ENCODE measurements around the gene CA5B.
A peak's percentile ranks its signal among the peaks of the same experiment; 100 is the strongest.
"Not testable (repeated sequence)": the region's sequence is repeated elsewhere in the genome, so short reads cannot be mapped to it uniquely, and the experiment has no call there.

CA5B gene

DNA sequence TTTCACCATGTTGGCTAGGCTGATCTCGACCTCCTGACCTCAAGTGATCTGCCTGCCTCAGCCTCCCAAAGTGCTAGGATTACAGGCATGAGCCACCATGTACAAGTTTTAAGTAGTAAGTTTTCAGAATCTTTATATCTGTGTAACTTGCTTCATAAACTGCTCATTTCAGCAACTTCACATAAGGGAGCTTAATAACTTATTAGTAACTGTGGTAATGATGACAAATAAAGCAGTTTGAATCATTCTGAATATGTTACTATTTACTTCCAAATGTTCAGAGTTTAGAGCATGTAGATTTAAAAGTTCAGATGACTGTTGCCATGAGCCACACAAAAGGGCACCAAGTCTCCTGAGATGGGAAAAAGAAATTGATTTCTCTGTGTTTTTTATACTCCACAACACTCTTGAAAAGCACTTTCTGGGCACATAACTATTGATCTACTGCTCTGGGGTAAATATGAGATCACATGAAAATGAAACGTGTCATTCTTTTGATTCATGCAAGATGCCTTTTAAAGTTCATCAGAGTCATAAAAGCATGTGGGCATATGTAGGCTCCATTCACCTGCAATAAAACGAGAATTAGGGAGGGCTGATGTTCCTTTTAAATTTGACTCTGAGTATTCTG is 14.1 kb upstream of the CA5B start:
- Histone ChIP-seq H3K36me3 (ENCODE audit: control insufficient read depth, low read length) (no peaks in the 10 kb centered on the region), H3K9me2 (replicated peaks; ENCODE audit: control insufficient read depth, low read length) (no peaks in the 10 kb centered on the region), H3F3A (ENCODE audit: control insufficient read depth, insufficient read depth) (no peaks in the 10 kb centered on the region), H3K9me3 (ENCODE audit: control insufficient read depth, insufficient read depth, low read length) (no peaks in the 10 kb centered on the region), H3K27me3 (ENCODE audit: control insufficient read depth, low read length) (no peaks in the 10 kb centered on the region), H3K4me2 (ENCODE audit: low read length) (no peak overlapping the region), H3K4me3 (ENCODE audit: low read length) (no peak overlapping the region), H3K4me1 (ENCODE audit: control insufficient read depth, low read length) (no peaks in the 10 kb centered on the region), H4K20me1 (ENCODE audit: control insufficient read depth, insufficient read depth, low read depth, low read length) (no peaks in the 10 kb centered on the region), H3K27ac (ENCODE audit: low read depth, low read length) (no peak overlapping the region), H3K79me2 (ENCODE audit: control insufficient read depth, low read length) (no peaks in the 10 kb centered on the region)
- TF ChIP-seq, protein P1, sequence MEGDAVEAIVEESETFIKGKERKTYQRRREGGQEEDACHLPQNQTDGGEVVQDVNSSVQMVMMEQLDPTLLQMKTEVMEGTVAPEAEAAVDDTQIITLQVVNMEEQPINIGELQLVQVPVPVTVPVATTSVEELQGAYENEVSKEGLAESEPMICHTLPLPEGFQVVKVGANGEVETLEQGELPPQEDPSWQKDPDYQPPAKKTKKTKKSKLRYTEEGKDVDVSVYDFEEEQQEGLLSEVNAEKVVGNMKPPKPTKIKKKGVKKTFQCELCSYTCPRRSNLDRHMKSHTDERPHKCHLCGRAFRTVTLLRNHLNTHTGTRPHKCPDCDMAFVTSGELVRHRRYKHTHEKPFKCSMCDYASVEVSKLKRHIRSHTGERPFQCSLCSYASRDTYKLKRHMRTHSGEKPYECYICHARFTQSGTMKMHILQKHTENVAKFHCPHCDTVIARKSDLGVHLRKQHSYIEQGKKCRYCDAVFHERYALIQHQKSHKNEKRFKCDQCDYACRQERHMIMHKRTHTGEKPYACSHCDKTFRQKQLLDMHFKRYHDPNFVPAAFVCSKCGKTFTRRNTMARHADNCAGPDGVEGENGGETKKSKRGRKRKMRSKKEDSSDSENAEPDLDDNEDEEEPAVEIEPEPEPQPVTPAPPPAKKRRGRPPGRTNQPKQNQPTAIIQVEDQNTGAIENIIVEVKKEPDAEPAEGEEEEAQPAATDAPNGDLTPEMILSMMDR (IDR thresholded peaks at IDR 0.05; ENCODE audit: low read depth, low read length, poor library complexity, severe bottlenecking) = no peak
- no peak for TF ChIP-seq EZH2phosphoT487 (IDR thresholded peaks at IDR 0.05; ENCODE audit: borderline replicate concordance, low read length)

DNA sequence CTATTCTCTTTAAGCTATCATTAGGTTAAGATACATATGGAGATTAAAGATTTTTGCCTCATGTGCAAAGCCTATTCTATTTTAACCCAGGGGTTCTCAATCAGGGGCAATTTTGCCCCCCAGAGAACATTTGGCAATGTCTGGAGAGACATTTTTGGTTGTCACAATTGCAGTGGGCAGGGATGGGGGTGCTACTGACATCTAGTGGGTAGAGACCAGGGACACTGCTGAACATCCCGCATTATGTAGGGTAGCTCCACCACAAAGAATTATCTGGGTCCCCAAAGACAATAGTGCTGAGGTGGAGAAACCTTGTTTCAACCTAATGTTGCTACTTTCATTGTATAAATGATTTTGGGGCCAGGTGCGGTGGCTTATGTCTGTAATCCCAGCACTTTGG is 13.2 kb upstream of the CA5B start:
- Histone ChIP-seq H3K27ac (ENCODE audit: low read depth, low read length) (no peak overlapping the region), H3F3A (ENCODE audit: control insufficient read depth, insufficient read depth) (no peaks in the 10 kb centered on the region), H3K4me2 (ENCODE audit: low read length) (no peak overlapping the region), H3K27me3 (ENCODE audit: control insufficient read depth, low read length) (no peaks in the 10 kb centered on the region), H3K4me3 (ENCODE audit: low read length) (no peak overlapping the region), H3K9me2 (replicated peaks; ENCODE audit: control insufficient read depth, low read length) (no peaks in the 10 kb centered on the region), H3K79me2 (ENCODE audit: control insufficient read depth, low read length) (no peaks in the 10 kb centered on the region), H4K20me1 (ENCODE audit: control insufficient read depth, insufficient read depth, low read depth, low read length) (no peaks in the 10 kb centered on the region), H3K4me1 (ENCODE audit: control insufficient read depth, low read length) (no peaks in the 10 kb centered on the region), H3K36me3 (ENCODE audit: control insufficient read depth, low read length) (no peaks in the 10 kb centered on the region), H3K9me3 (ENCODE audit: control insufficient read depth, insufficient read depth, low read length) (no peaks in the 10 kb centered on the region)
- TF ChIP-seq, protein P1 (IDR thresholded peaks at IDR 0.05; ENCODE audit: low read depth, low read length, poor library complexity, severe bottlenecking) = no peak
- no peak for TF ChIP-seq EZH2phosphoT487 (IDR thresholded peaks at IDR 0.05; ENCODE audit: borderline replicate concordance, low read length)

- H3K27me3 ChIP-seq (ENCODE audit: control insufficient read depth, low read length); H3K27ac ChIP-seq (ENCODE audit: low read depth, low read length); H3K4me2 ChIP-seq (ENCODE audit: low read length); H3F3A ChIP-seq (ENCODE audit: control insufficient read depth, insufficient read depth); H3K4me3 ChIP-seq (ENCODE audit: low read length); H3K9me3 ChIP-seq (ENCODE audit: control insufficient read depth, insufficient read depth, low read length); H3K4me1 ChIP-seq (ENCODE audit: control insufficient read depth, low read length); H3K36me3 ChIP-seq (ENCODE audit: control insufficient read depth, low read length); H3K9me2 ChIP-seq (replicated peaks; ENCODE audit: control insufficient read depth, low read length); H4K20me1 ChIP-seq (ENCODE audit: control insufficient read depth, insufficient read depth, low read depth, low read length); H3K79me2 ChIP-seq (ENCODE audit: control insufficient read depth, low read length): not testable (repeated sequence)
Observed at GRCh38 chrX:15731368-15731767, 6.7 kb upstream of the CA5B start.

DNA sequence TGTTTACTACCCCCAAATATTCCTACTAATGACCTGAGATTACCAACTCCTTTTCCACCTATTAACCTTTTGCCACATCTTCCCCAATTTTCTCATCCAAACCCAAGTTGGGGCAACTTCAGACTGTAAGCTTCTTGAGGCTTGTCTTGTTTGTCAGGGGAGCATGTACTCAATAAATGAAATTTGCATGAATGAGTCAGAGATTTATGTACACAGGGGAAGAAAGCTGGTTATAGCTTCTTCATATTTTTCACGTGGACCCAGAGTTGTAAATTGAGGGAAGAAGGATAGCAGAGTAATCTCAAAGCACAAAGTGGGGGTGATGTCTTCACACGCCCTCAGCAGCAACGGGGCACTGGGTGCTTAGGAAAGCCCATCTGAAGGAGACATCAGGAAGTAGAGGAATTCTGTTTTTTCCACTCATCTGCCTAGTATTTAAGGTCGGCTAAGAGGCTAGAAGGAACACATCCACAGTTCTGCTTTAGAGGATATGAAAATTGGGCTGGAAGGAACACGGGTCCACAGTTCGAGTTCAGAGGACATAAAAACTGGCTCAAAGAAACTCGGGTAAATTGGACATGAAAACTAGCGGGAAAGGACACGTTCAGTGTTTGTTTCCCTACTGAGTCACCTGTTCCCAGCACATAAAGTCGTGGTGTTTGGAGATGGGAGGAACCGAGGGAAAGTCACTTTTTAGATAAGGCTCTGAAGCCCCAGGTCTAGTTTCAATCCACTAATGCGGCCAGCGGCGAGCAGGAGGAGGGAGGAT is 696 bp upstream of the CA5B start:
- Histone ChIP-seq H3K9me2 (replicated peaks; ENCODE audit: control insufficient read depth, low read length) (no peaks in the 10 kb centered on the region), H3F3A (ENCODE audit: control insufficient read depth, insufficient read depth) (peaks cover 2% of the 10 kb centered on the region; the same call in 1 of the 2 replicates), H3K27ac (ENCODE audit: low read depth, low read length) (no peak overlapping the region), H3K9me3 (ENCODE audit: control insufficient read depth, insufficient read depth, low read length) (no peaks in the 10 kb centered on the region), H3K79me2 (ENCODE audit: control insufficient read depth, low read length) (no peaks in the 10 kb centered on the region), H3K36me3 (ENCODE audit: control insufficient read depth, low read length) (no peaks in the 10 kb centered on the region), H3K4me1 (ENCODE audit: control insufficient read depth, low read length) (peaks cover 17% of the 10 kb centered on the region), H4K20me1 (ENCODE audit: control insufficient read depth, insufficient read depth, low read depth, low read length) (no peaks in the 10 kb centered on the region), H3K4me2 (ENCODE audit: low read length) (peak overlapping the region; percentile 83), H3K27me3 (ENCODE audit: control insufficient read depth, low read length) (peaks cover 8% of the 10 kb centered on the region), H3K4me3 (ENCODE audit: low read length) (peak overlapping the region; percentile 76)
- no peak for TF ChIP-seq EZH2phosphoT487 (IDR thresholded peaks at IDR 0.05; ENCODE audit: borderline replicate concordance, low read length)
- TF ChIP-seq, protein P1 (IDR thresholded peaks at IDR 0.05; ENCODE audit: low read depth, low read length, poor library complexity, severe bottlenecking) = no peak

All from DOHH2 (cell line).